Measurements from ENCODE around the gene ARL2. TPM values are rescaled to one million over a fixed set of nuclear protein-coding genes. Genes with fewer than 3 reads are reported as not detected.

Gene ARL2
- polyA plus RNA-seq, 1 of the 3 experiments (the other 2 are of a cell fraction) = 252 TPM

DNA sequence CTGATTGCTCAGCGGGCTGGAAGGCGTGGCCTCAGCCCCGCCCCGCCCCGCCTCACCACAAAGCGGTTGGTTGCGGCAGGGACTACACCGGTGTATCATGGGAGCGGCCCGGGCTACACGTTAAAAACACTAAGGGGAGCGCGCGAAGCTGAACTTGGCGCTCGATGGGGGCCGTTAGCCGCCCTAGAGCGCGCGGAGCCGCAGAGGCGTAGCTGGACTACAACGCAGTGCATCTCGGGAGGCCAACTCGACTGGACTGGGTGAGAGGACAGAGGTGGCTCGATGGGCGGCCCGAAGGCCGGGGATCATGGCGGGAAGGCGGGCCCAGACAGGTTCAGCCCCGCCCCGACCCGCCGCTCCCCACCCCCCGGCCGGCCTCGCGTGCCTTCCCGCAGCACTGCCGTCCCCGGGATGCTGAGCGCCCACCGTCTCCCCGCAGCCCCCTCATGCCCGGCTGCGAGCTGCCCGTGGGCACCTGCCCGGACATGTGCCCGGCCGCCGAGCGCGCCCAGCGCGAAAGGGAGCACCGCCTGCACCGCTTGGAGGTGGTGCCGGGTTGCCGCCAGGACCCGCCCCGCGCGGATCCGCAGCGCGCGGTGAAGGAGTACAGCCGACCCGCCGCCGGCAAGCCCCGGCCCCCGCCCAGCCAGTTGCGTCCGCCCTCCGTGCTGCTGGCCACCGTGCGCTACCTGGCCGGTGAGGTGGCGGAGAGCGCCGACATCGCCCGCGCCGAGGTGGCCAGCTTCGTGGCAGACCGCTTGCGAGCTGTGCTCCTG, 27.1 kb downstream of the ARL2 start, which contains the start of gene SAC3D1:
Gene SAC3D1 (plus strand): TSS at position 364 of the 776 bp plus-strand sequence. CDS start 83 bp downstream, at position 447.
- Histone ChIP-seq H3K27me3 (ENCODE audit: insufficient read depth) (no peaks in the 10 kb centered on the region), H3K27ac (ENCODE audit: low read depth in 2 of 2, low read length in 1 of 2) (peak within 1 kb of the TSS; percentile 80 to 91), H3K9me3 (no peaks in the 10 kb centered on the region), H3F3A (replicated peaks; ENCODE audit: insufficient read depth) (peaks cover 12% of the 10 kb centered on the region), H3K79me2 (ENCODE audit: insufficient read depth) (peaks cover 30% of the 10 kb centered on the region), H4K20me1 (ENCODE audit: insufficient read depth) (no peaks in the 10 kb centered on the region), H2AFZ (ENCODE audit: low read depth) (peak within 1 kb of the TSS; percentile 86), H3K4me1 (ENCODE audit: control insufficient read depth in 1 of 2, insufficient read depth in 2 of 2, low read depth in 1 of 2, low read length in 1 of 2) (peaks cover 5 to 7% of the 10 kb centered on the region in 2 experiments; a peak in 2 of 4 replicates), H3K9me2 (no peaks in the 10 kb centered on the region), H3K4me2 (peak within 1 kb of the TSS; percentile 93), H3K36me3 (replicated peaks in 1 of 2; ENCODE audit: control insufficient read depth in 1 of 2, insufficient read depth in 2 of 2, low read length in 1 of 2) (peaks cover 8 to 26% of the 10 kb centered on the region in 2 experiments), H3K9ac (peak within 1 kb of the TSS; percentile 70; the same call in 1 of the 2 replicates), H3K4me3 (ENCODE audit: low read depth in 2 of 2, low read length in 1 of 2) (peak within 1 kb of the TSS; percentile 76 to 81)
- peak; percentile 68 for TF ChIP-seq POLR2AphosphoS5 (IDR thresholded peaks at IDR 0.05; ENCODE audit: low read depth, low read length)
- TF ChIP-seq, protein P1, sequence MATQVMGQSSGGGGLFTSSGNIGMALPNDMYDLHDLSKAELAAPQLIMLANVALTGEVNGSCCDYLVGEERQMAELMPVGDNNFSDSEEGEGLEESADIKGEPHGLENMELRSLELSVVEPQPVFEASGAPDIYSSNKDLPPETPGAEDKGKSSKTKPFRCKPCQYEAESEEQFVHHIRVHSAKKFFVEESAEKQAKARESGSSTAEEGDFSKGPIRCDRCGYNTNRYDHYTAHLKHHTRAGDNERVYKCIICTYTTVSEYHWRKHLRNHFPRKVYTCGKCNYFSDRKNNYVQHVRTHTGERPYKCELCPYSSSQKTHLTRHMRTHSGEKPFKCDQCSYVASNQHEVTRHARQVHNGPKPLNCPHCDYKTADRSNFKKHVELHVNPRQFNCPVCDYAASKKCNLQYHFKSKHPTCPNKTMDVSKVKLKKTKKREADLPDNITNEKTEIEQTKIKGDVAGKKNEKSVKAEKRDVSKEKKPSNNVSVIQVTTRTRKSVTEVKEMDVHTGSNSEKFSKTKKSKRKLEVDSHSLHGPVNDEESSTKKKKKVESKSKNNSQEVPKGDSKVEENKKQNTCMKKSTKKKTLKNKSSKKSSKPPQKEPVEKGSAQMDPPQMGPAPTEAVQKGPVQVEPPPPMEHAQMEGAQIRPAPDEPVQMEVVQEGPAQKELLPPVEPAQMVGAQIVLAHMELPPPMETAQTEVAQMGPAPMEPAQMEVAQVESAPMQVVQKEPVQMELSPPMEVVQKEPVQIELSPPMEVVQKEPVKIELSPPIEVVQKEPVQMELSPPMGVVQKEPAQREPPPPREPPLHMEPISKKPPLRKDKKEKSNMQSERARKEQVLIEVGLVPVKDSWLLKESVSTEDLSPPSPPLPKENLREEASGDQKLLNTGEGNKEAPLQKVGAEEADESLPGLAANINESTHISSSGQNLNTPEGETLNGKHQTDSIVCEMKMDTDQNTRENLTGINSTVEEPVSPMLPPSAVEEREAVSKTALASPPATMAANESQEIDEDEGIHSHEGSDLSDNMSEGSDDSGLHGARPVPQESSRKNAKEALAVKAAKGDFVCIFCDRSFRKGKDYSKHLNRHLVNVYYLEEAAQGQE (IDR thresholded peaks at IDR 0.05; ENCODE audit: low read depth, low read length) = no peak
- no peak for TF ChIP-seq MEF2A (IDR thresholded peaks at IDR 0.05; ENCODE audit: borderline replicate concordance, low read depth)
- TF ChIP-seq JUND (IDR thresholded peaks at IDR 0.05) = no peak
- TF ChIP-seq, protein P2, sequence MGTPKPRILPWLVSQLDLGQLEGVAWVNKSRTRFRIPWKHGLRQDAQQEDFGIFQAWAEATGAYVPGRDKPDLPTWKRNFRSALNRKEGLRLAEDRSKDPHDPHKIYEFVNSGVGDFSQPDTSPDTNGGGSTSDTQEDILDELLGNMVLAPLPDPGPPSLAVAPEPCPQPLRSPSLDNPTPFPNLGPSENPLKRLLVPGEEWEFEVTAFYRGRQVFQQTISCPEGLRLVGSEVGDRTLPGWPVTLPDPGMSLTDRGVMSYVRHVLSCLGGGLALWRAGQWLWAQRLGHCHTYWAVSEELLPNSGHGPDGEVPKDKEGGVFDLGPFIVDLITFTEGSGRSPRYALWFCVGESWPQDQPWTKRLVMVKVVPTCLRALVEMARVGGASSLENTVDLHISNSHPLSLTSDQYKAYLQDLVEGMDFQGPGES (IDR thresholded peaks at IDR 0.05; ENCODE audit: low read depth, low read length) = no peak
- TF ChIP-seq, protein P3, sequence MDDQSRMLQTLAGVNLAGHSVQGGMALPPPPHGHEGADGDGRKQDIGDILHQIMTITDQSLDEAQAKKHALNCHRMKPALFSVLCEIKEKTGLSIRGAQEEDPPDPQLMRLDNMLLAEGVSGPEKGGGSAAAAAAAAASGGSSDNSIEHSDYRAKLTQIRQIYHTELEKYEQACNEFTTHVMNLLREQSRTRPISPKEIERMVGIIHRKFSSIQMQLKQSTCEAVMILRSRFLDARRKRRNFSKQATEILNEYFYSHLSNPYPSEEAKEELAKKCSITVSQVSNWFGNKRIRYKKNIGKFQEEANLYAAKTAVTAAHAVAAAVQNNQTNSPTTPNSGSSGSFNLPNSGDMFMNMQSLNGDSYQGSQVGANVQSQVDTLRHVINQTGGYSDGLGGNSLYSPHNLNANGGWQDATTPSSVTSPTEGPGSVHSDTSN (IDR thresholded peaks at IDR 0.05) = peak; percentile 8; the same call in 1 of the 2 replicates
- no peak for TF ChIP-seq RFX5 (IDR thresholded peaks at IDR 0.05; ENCODE audit: low read length)
- no peak for TF ChIP-seq TEAD4 (IDR thresholded peaks at IDR 0.05; ENCODE audit: borderline replicate concordance, insufficient read depth)
- TF ChIP-seq FOXM1 (IDR thresholded peaks at IDR 0.05; ENCODE audit: low read depth) = no peak
- peak; percentile 12 for TF ChIP-seq CHD2 (IDR thresholded peaks at IDR 0.05; ENCODE audit: low read length, partially characterized antibody)
- TF ChIP-seq, protein P4, sequence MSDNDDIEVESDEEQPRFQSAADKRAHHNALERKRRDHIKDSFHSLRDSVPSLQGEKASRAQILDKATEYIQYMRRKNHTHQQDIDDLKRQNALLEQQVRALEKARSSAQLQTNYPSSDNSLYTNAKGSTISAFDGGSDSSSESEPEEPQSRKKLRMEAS (IDR thresholded peaks at IDR 0.05; ENCODE audit: low read depth) = peak; percentile 90
- 0 out of 2 replicates have a peak, but pooled peaks have one; percentile 46 for TF ChIP-seq SIN3A (IDR thresholded peaks at IDR 0.05; ENCODE audit: borderline replicate concordance, low read depth, low read length)
- peak; percentile 96 for DNase-seq
- POLR2A ChIA-PET = interaction anchor here (0.6 to 1.3 kb wide), 3 partner anchors 14 to 629 kb away, joined by 3 to 5 read pairs (median 3); partner anchors contain the start of gene SNX15
- 2% methylated on average over 46 of the region's 91 CpGs for WGBS (ENCODE audit: low lambda C conversion rate)
- CTCF ChIA-PET = interaction anchor here (0.7 to 3.2 kb wide), 7 partner anchors 8 to 71 kb away, joined by 3 to 35 read pairs (median 5); partner anchors contain the start of genes ARL2, SNX15 and TM7SF2
